SK-N-SH (cell line): ENCODE data around the gene SEMA3C. TPM values are rescaled to one million over a fixed set of nuclear protein-coding genes. Genes with fewer than 3 reads are reported as not detected.

ENCODE experiments used
- CTCF ChIA-PET: fragments of 300-600, 350-600 bp; formaldehyde crosslinking; extraction: SDS; loops from one replicate; lab custom pipeline; 2021; lab: Yijun Ruan, JAX
- POLR2A ChIA-PET: fragments of 350-600 bp; sonication (Branson Sonifier 250); formaldehyde crosslinking; extraction: SDS; loops from one replicate; lab custom pipeline; 2020; ENCODE audit warnings: antibody characterized with exemption, inconsistent platforms; lab: Yijun Ruan, JAX
- DNase-seq: peaks from one replicate; pipeline ENCODE4 v3.0.0; 2012
- H2AFZ ChIP-seq: fragments of 200-600 bp; sonication (generic); 2 replicates; pipeline ENCODE4 v1.8.1; 2016; ENCODE audit warnings: antibody characterized with exemption, mild to moderate bottlenecking, low read depth
- H3F3A ChIP-seq: fragments of 200-600 bp; sonication (generic); replicated peaks from 2 replicates; pipeline ENCODE3; 2016; ENCODE audit warnings: antibody characterized with exemption, mild to moderate bottlenecking; ENCODE audit not compliant: insufficient read depth
- H3K27ac ChIP-seq, 2 experiments: fragments of 200-500 bp in 1 of 2; fragments of 200-600 bp in 1 of 2; sonication (Bioruptor generic) in 1 of 2; sonication (generic), shearing (Covaris generic) in 1 of 2; 2 replicates each; pipeline versions ENCODE4 v1.5.1 to v1.6.1; 2014 to 2016; ENCODE audit warnings: low read depth in 2 of 2, inconsistent platforms in 1 of 2, low read length in 1 of 2, mild to moderate bottlenecking in 1 of 2, mixed read lengths in 1 of 2
- H3K27me3 ChIP-seq: fragments of 200-600 bp; sonication (generic), shearing (Covaris generic); 2 replicates; pipeline ENCODE4 v1.6.1; 2016; ENCODE audit warnings: mixed run types; ENCODE audit not compliant: insufficient read depth
- H3K36me3 ChIP-seq, 2 experiments: fragments of 200-500 bp in 1 of 2; fragments of 200-600 bp in 1 of 2; sonication (Bioruptor generic) in 1 of 2; sonication (generic) in 1 of 2; replicated peaks in 1 of 2; 2 replicates each; pipeline versions ENCODE3 to v1.5.1; 2014 to 2016; ENCODE audit warnings: low read length in 1 of 2, mild to moderate bottlenecking in 1 of 2; ENCODE audit not compliant: insufficient read depth in 2 of 2, control insufficient read depth in 1 of 2
- H3K4me1 ChIP-seq, 2 experiments: fragments of 200-500 bp in 1 of 2; fragments of 200-600 bp in 1 of 2; sonication (Bioruptor generic) in 1 of 2; sonication (generic), shearing (Covaris generic) in 1 of 2; 2 replicates each; pipeline versions ENCODE4 v1.5.1 to v1.6.1; 2014 to 2016; ENCODE audit warnings: low read depth in 1 of 2, low read length in 1 of 2, mixed run types in 1 of 2; ENCODE audit not compliant: insufficient read depth in 2 of 2, control insufficient read depth in 1 of 2
- H3K4me2 ChIP-seq: fragments of 200-600 bp; sonication (generic), shearing (Covaris generic); 2 replicates; pipeline ENCODE4 v1.6.1; 2017; ENCODE audit warnings: mixed run types
- H3K4me3 ChIP-seq, 2 experiments: fragments of 200-500 bp in 1 of 2; fragments of 200-600 bp in 1 of 2; sonication (Bioruptor generic) in 1 of 2; sonication (generic), shearing (Covaris generic) in 1 of 2; 2 replicates each; pipeline versions ENCODE4 v1.5.1 to v1.8.1; 2014 to 2016; ENCODE audit warnings: low read depth in 2 of 2, inconsistent platforms in 1 of 2, low read length in 1 of 2, mild to moderate bottlenecking in 1 of 2, mixed read lengths in 1 of 2, moderate library complexity in 1 of 2
- H3K79me2 ChIP-seq: fragments of 200-600 bp; sonication (generic); 2 replicates; pipeline ENCODE4 v1.8.1; 2017; ENCODE audit warnings: mild to moderate bottlenecking; ENCODE audit not compliant: insufficient read depth
- H3K9ac ChIP-seq: fragments of 200-600 bp; sonication (generic); 2 replicates; pipeline ENCODE4 v1.6.1; 2017; ENCODE audit warnings: mixed run types
- H3K9me2 ChIP-seq: fragments of 200-600 bp; sonication (generic); 2 replicates; pipeline ENCODE4 v1.6.1; 2017; ENCODE audit warnings: mixed run types
- H3K9me3 ChIP-seq: fragments of 200-600 bp; sonication (generic); 2 replicates; pipeline ENCODE4 v1.6.1; 2017; ENCODE audit warnings: mixed run types, mild to moderate bottlenecking, moderate library complexity
- H4K20me1 ChIP-seq: fragments of 200-600 bp; sonication (generic); 2 replicates; pipeline ENCODE4 v1.6.1; 2017; ENCODE audit warnings: mild to moderate bottlenecking, mixed run types; ENCODE audit not compliant: insufficient read depth
- ELF1 ChIP-seq: IDR thresholded peaks from 2 replicates; pipeline ENCODE4 v1.4.0; 2012
- EZH2phosphoT487 ChIP-seq: fragments of 200-600 bp; sonication (generic); IDR thresholded peaks from 2 replicates; pipeline ENCODE4 v1.6.1; 2017; ENCODE audit warnings: low read depth, mixed run types, mild to moderate bottlenecking, antibody characterized with exemption, moderate library complexity, borderline replicate concordance
- FOXJ3 ChIP-seq: sonication (generic); formaldehyde crosslinking; IDR thresholded peaks from 2 replicates; pipeline ENCODE4 v1.5.1; 2020; ENCODE audit warnings: mild to moderate bottlenecking, missing genetic modification reagents
- GABPA ChIP-seq: IDR thresholded peaks from 2 replicates; pipeline ENCODE4 v1.4.0; 2012; ENCODE audit warnings: low read depth, mild to moderate bottlenecking
- JUND ChIP-seq: IDR thresholded peaks from 2 replicates; pipeline ENCODE4 v1.4.0; 2012
- MAX ChIP-seq: IDR thresholded peaks from 2 replicates; pipeline ENCODE4 v1.4.0; 2012; ENCODE audit warnings: low read depth
- MEF2A ChIP-seq: IDR thresholded peaks from 2 replicates; pipeline ENCODE4 v1.4.0; 2012; ENCODE audit warnings: low read depth, borderline replicate concordance
- MXI1 ChIP-seq: IDR thresholded peaks from 2 replicates; pipeline ENCODE4 v1.6.1; 2012; ENCODE audit warnings: mild to moderate bottlenecking, low read depth, low read length, improper control_type of control experiment
- POLR2AphosphoS5 ChIP-seq: IDR thresholded peaks from 2 replicates; pipeline ENCODE4 v1.6.1; 2012; ENCODE audit warnings: low read depth, low read length
- RAD21 ChIP-seq: IDR thresholded peaks from 2 replicates; pipeline ENCODE4 v1.6.1; 2012; ENCODE audit warnings: mild to moderate bottlenecking, low read length
- SIN3A ChIP-seq: IDR thresholded peaks from 2 replicates; pipeline ENCODE4 v1.6.1; 2012; ENCODE audit warnings: low read depth, mild to moderate bottlenecking, low read length, moderate library complexity, borderline replicate concordance
- TAF1 ChIP-seq: IDR thresholded peaks from 2 replicates; pipeline ENCODE4 v1.6.1; 2012; ENCODE audit warnings: low read depth, mild to moderate bottlenecking, low read length, moderate library complexity, borderline replicate concordance
- TCF12 ChIP-seq: IDR thresholded peaks from 2 replicates; pipeline ENCODE4 v1.4.0; 2012
- YY1 ChIP-seq: IDR thresholded peaks from 2 replicates; pipeline ENCODE4 v1.4.0; 2012; ENCODE audit warnings: low read depth, mild to moderate bottlenecking
- WGBS: methylation state at CpG from one replicate; pipeline ENCODE4 v1.1.6; 2017; ENCODE audit warnings: low lambda C conversion rate; 5-methylcytosine and 5-hydroxymethylcytosine counted together
- polyA plus RNA-seq, 3 experiments: library from polyadenylated mRNA; depleted of rRNA; stranded (reverse); fragments of >200 nt; gene quantifications; 2 replicates each; pipeline ENCODE4 v1.2.3, GENCODE V29; 2012
- TF ChIP-seq, protein P1 (sequence below): IDR thresholded peaks from 2 replicates; pipeline ENCODE4 v1.6.1; 2012; ENCODE audit warnings: mild to moderate bottlenecking, low read depth, low read length, moderate library complexity

Gene SEMA3C
- polyA plus RNA-seq, 1 of the 3 experiments (the other 2 are of a cell fraction): 51.1 TPM

- TF ChIP-seq, protein P1, sequence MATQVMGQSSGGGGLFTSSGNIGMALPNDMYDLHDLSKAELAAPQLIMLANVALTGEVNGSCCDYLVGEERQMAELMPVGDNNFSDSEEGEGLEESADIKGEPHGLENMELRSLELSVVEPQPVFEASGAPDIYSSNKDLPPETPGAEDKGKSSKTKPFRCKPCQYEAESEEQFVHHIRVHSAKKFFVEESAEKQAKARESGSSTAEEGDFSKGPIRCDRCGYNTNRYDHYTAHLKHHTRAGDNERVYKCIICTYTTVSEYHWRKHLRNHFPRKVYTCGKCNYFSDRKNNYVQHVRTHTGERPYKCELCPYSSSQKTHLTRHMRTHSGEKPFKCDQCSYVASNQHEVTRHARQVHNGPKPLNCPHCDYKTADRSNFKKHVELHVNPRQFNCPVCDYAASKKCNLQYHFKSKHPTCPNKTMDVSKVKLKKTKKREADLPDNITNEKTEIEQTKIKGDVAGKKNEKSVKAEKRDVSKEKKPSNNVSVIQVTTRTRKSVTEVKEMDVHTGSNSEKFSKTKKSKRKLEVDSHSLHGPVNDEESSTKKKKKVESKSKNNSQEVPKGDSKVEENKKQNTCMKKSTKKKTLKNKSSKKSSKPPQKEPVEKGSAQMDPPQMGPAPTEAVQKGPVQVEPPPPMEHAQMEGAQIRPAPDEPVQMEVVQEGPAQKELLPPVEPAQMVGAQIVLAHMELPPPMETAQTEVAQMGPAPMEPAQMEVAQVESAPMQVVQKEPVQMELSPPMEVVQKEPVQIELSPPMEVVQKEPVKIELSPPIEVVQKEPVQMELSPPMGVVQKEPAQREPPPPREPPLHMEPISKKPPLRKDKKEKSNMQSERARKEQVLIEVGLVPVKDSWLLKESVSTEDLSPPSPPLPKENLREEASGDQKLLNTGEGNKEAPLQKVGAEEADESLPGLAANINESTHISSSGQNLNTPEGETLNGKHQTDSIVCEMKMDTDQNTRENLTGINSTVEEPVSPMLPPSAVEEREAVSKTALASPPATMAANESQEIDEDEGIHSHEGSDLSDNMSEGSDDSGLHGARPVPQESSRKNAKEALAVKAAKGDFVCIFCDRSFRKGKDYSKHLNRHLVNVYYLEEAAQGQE: no peak
- TF ChIP-seq MEF2A (no peak), SIN3A (no peak)
- TF ChIP-seq, all 33 proteins: peak for 0
Observed at GRCh38 chr7:80763704-80764103, 155.1 kb downstream of the SEMA3C start (continued).

DNA sequence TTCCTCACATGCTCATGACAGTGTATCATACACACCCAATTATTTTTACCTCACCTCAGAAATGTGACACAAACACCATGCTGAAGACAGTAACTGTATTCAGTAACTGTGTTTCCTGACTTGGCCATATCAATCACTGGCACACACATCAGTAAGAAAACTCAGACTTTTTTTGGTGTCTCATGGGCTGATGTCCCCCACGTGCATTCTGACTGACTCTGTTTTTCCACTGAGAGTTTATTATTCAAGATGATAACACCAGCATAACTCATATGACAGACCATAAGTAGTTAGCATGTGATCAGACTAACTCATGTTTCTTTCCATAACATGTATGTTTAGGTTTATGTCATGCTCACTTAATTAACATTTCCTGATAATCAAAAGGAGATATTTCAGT, 155.6 kb downstream of the SEMA3C start:
- peak overlapping the region in 1 of 2 experiments; percentile 47; a peak in 1 of 4 replicates for H3K27ac ChIP-seq
- TF ChIP-seq JUND: no peak
- TF ChIP-seq ELF1: no peak
- no peak for TF ChIP-seq MXI1
- no peak for TF ChIP-seq YY1
- TF ChIP-seq MAX: no peak
- no peak for TF ChIP-seq TCF12
- TF ChIP-seq FOXJ3 (CRISPR knock-in tag): no peak
- TF ChIP-seq, all 33 proteins: peak for 0
- no peaks in the 10 kb centered on the region for H4K20me1 ChIP-seq
- no peak overlapping the region for H2AFZ ChIP-seq
- no peaks in the 10 kb centered on the region for H3K27me3 ChIP-seq
- H3K4me3 ChIP-seq: no peak overlapping the region
- H3K9me2 ChIP-seq: no peaks in the 10 kb centered on the region
- CTCF ChIA-PET: interaction anchor here (0.8 to 1.4 kb wide), 3 partner anchors 15 to 705 kb away, joined by 3 to 4 read pairs (median 4); no protein-coding TSS in a partner anchor
- H3K79me2 ChIP-seq: no peaks in the 10 kb centered on the region
- no peak for DNase-seq
- H3K4me1 ChIP-seq: peaks cover 0 to 14% of the 10 kb centered on the region in 2 experiments; a peak in 2 of 4 replicates
- H3K9ac ChIP-seq: no peak overlapping the region
- peaks cover 5 to 40% of the 10 kb centered on the region in 2 experiments for H3K36me3 ChIP-seq
- no peaks in the 10 kb centered on the region for H3F3A ChIP-seq
- H3K9me3 ChIP-seq: no peaks in the 10 kb centered on the region
- WGBS: 81% methylated on average over 1 of the region's 1 CpG
- POLR2A ChIA-PET: no interaction called here
- H3K4me2 ChIP-seq: no peak overlapping the region

DNA sequence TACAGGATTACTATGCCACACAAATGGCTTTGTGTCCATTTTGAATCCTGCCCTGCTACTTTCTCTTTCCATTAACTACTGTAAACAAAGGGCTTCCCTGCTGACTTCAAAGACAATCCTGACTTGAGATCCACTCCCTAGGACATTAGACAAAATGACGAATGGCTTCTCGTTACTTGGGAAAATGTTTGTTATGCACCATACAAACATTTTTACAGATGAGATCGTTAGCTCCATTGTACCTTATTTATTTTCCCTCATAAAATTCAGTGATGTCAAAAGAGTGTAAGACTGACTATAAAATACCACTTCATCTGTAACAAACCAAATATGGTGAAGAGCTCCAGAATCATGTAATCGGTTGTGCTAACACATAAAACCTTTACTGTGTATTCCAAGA, 158.6 kb downstream of the SEMA3C start:
- no peaks in the 10 kb centered on the region for H3K9me3 ChIP-seq
- H3K9me2 ChIP-seq: no peaks in the 10 kb centered on the region
- no peak overlapping the region for H3K9ac ChIP-seq
- no peaks in the 10 kb centered on the region for H3K27me3 ChIP-seq
- POLR2A ChIA-PET: no interaction called here
- H3K4me1 ChIP-seq: peaks cover 0 to 8% of the 10 kb centered on the region in 2 experiments; a peak in 2 of 4 replicates
- no peak overlapping the region for H3K27ac ChIP-seq
- no peak overlapping the region for H3K4me2 ChIP-seq
- H2AFZ ChIP-seq: no peak overlapping the region
- CTCF ChIA-PET: interaction anchor here (1.0 kb wide), 1 partner anchor 28 kb away, joined by 3 read pairs; no protein-coding TSS in a partner anchor
- no peaks in the 10 kb centered on the region for H3F3A ChIP-seq
- H3K36me3 ChIP-seq: peaks cover 13 to 56% of the 10 kb centered on the region in 2 experiments
- no peak overlapping the region for H3K4me3 ChIP-seq
- TF ChIP-seq ELF1 (no peak), TAF1 (no peak), POLR2AphosphoS5 (no peak), MXI1 (no peak), RAD21 (no peak), GABPA (no peak), TCF12 (no peak), EZH2phosphoT487 (no peak)
- WGBS: 92% methylated on average over 4 of the region's 4 CpGs
- H3K79me2 ChIP-seq: no peaks in the 10 kb centered on the region
- H4K20me1 ChIP-seq: no peaks in the 10 kb centered on the region
- DNase-seq: no peak
